Activated naive CD4-positive, alpha-beta T cell treated with anti-CD3 and anti-CD28 coated beads for 36 hours (primary cell): Measurements from ENCODE around the gene HLA-DQB2. TPM values are rescaled to one million over a fixed set of nuclear protein-coding genes. Genes with fewer than 3 reads are reported as not detected.
"Not testable (repeated sequence)": the region's sequence is repeated elsewhere in the genome, so short reads cannot be mapped to it uniquely, and the experiment has no call there.

Experiments
- CTCF ChIA-PET: fragments of 350-600 bp; sonication (Branson Sonifier 250); formaldehyde crosslinking; loops from one replicate; lab custom pipeline; 2021; ENCODE audit warnings: antibody characterized with exemption; lab: Charles Lee
- DNase-seq: peaks from one replicate; pipeline ENCODE4 v3.0.0-alpha.2; 2020
- H3K27ac Mint-ChIP-seq: one replicate; pipeline ENCODE4 v1.8.0; 2021; ENCODE audit warnings: mild to moderate bottlenecking, mixed read lengths
- H3K27me3 Mint-ChIP-seq: one replicate; pipeline ENCODE4 v1.8.0; 2021; ENCODE audit warnings: low read depth, mixed read lengths
- H3K36me3 Mint-ChIP-seq: one replicate; pipeline ENCODE4 v1.8.0; 2021; ENCODE audit warnings: low read depth, mixed read lengths
- H3K4me1 Mint-ChIP-seq: one replicate; pipeline ENCODE4 v1.8.0; 2021; ENCODE audit warnings: low read depth, mixed read lengths
- H3K4me3 Mint-ChIP-seq: one replicate; pipeline ENCODE4 v1.8.0; 2021; ENCODE audit warnings: mild to moderate bottlenecking, moderate library complexity, mixed read lengths
- H3K9me3 Mint-ChIP-seq: one replicate; pipeline ENCODE4 v1.8.0; 2021; ENCODE audit warnings: mixed read lengths
- intact Hi-C: fragments of 100-400 bp; cut with micrococcal nuclease; formaldehyde crosslinking; loops from one replicate; pipeline ENCODE4 v1.15.1; 2023
- total RNA-seq, 2 experiments: library from RNA; stranded (reverse); gene quantifications; one replicate each; pipeline ENCODE4 v1.2.3, GENCODE V29; 2021

The HLA-DQB2 gene
- total RNA-seq = not detected

GRCh38 chr6:32763421-32763820 lies at the start of gene HLA-DQB2:
Gene HLA-DQB2, minus strand, starts transcription at chr6:32763532. Its CDS starts 62 bp downstream, at chr6:32763470.
- Mint-ChIP-seq H3K4me3 (no peak within 1 kb of the TSS), H3K9me3 (no peaks in the 10 kb centered on the region), H3K36me3 (no peaks in the 10 kb centered on the region), H3K4me1 (no peaks in the 10 kb centered on the region), H3K27ac (no peak within 1 kb of the TSS), H3K27me3 (peaks cover 39% of the 10 kb centered on the region)
- intact Hi-C loops = no loop called here
- DNase-seq = no peak
- CTCF ChIA-PET = no interaction called here

GRCh38 chr6:32809171-32809570 lies 45.8 kb upstream of the HLA-DQB2 start:
- peaks cover 8% of the 10 kb centered on the region for H3K4me1 Mint-ChIP-seq

GRCh38 chr6:32807020-32807580 lies 43.8 kb upstream of the HLA-DQB2 start:
- Mint-ChIP-seq H3K4me1 (peaks cover 8% of the 10 kb centered on the region), H3K27ac (no peak overlapping the region), H3K4me3 (no peak overlapping the region), H3K9me3 (no peaks in the 10 kb centered on the region), H3K36me3 (no peaks in the 10 kb centered on the region), H3K27me3 (peaks cover 35% of the 10 kb centered on the region)
- intact Hi-C loops = no loop called here
- DNase-seq = no peak
- CTCF ChIA-PET = no interaction called here

More at GRCh38 chr6:32809171-32809570, 45.8 kb upstream of the HLA-DQB2 start:
- Mint-ChIP-seq H3K27me3 (peaks cover 21% of the 10 kb centered on the region), H3K9me3 (no peaks in the 10 kb centered on the region), H3K36me3 (peaks cover 1% of the 10 kb centered on the region), H3K4me3 (no peak overlapping the region), H3K27ac (no peak overlapping the region)
- no peak for DNase-seq
- intact Hi-C loops = no loop called here
- CTCF ChIA-PET = interaction anchor here (0.8 to 1.2 kb wide), 2 partner anchors 16 to 23 kb away, joined by 4 to 7 read pairs; no protein-coding TSS in a partner anchor

- CTCF ChIA-PET = interaction anchor here (1.2 kb wide), 1 partner anchor 62 kb away, joined by 4 read pairs; no protein-coding TSS in a partner anchor
- intact Hi-C loops, DNase-seq, H3K9me3 Mint-ChIP-seq, H3K27ac Mint-ChIP-seq, H3K4me3 Mint-ChIP-seq, H3K4me1 Mint-ChIP-seq, H3K36me3 Mint-ChIP-seq: not testable (repeated sequence)
- H3K27me3 Mint-ChIP-seq = peaks cover 37% of the 10 kb centered on the region
Observed at GRCh38 chr6:32805404-32805803, 42.1 kb upstream of the HLA-DQB2 start.

GRCh38 chr6:32803416-32803815 lies 40.1 kb upstream of the HLA-DQB2 start:
- H3K27ac Mint-ChIP-seq = no peak overlapping the region
- H3K9me3 Mint-ChIP-seq = peaks cover 5% of the 10 kb centered on the region
- H3K4me3 Mint-ChIP-seq = no peak overlapping the region
- intact Hi-C loops = no loop called here
- H3K4me1 Mint-ChIP-seq = peaks cover 8% of the 10 kb centered on the region
- H3K36me3 Mint-ChIP-seq = no peaks in the 10 kb centered on the region
- no peak for DNase-seq
- H3K27me3 Mint-ChIP-seq = peaks cover 42% of the 10 kb centered on the region
- CTCF ChIA-PET = interaction anchor here (0.9 to 1.6 kb wide), 2 partner anchors 16 to 35 kb away, joined by 3 read pairs; partner anchors contain the start of gene TAP2

GRCh38 chr6:32799740-32800139 lies 36.4 kb upstream of the HLA-DQB2 start:
- Mint-ChIP-seq H3K4me1 (peaks cover 10% of the 10 kb centered on the region), H3K9me3 (peaks cover 6% of the 10 kb centered on the region), H3K4me3 (no peak overlapping the region), H3K27ac (no peak overlapping the region), H3K36me3 (no peaks in the 10 kb centered on the region), H3K27me3 (peaks cover 34% of the 10 kb centered on the region)
- CTCF ChIA-PET = interaction anchor here (0.9 to 2.4 kb wide), 6 partner anchors 12 to 385 kb away, joined by 3 to 11 read pairs (median 6); partner anchors contain the start of gene TAP2
- DNase-seq = no peak
- intact Hi-C loops = loop anchor here (5.0 to 10.0 kb wide), 2 partner anchors 367 to 555 kb away; no protein-coding TSS in a partner anchor

- Mint-ChIP-seq H3K27me3 (peaks cover 30% of the 10 kb centered on the region), H3K9me3 (peaks cover 6% of the 10 kb centered on the region), H3K36me3 (no peaks in the 10 kb centered on the region), H3K4me3 (no peak overlapping the region), H3K4me1 (peaks cover 16% of the 10 kb centered on the region), H3K27ac (no peak overlapping the region)
- intact Hi-C loops = loop anchor here (5.0 to 10.0 kb wide), 2 partner anchors 367 to 554 kb away; no protein-coding TSS in a partner anchor
- CTCF ChIA-PET = interaction anchor here (0.9 to 2.4 kb wide), 7 partner anchors 11 to 385 kb away, joined by 3 to 11 read pairs (median 6); partner anchors contain the start of gene TAP2
- DNase-seq = no peak
Observed at GRCh38 chr6:32799168-32799567, 35.8 kb upstream of the HLA-DQB2 start.

GRCh38 chr6:32796848-32797776 lies 33.8 kb upstream of the HLA-DQB2 start:
- H3K4me1 Mint-ChIP-seq = peaks cover 22% of the 10 kb centered on the region
- CTCF ChIA-PET = interaction anchor here (1.0 to 2.4 kb wide), 5 partner anchors 10 to 383 kb away, joined by 4 to 11 read pairs (median 9); no protein-coding TSS in a partner anchor
- peaks cover 6% of the 10 kb centered on the region for H3K9me3 Mint-ChIP-seq
- peaks cover 20% of the 10 kb centered on the region for H3K27me3 Mint-ChIP-seq
- intact Hi-C loops = loop anchor here (1.0 to 10.0 kb wide), 5 partner anchors 72 to 552 kb away; no protein-coding TSS in a partner anchor
- no peak overlapping the region for H3K27ac Mint-ChIP-seq
- peak overlapping the region; percentile 47 for H3K4me3 Mint-ChIP-seq
- no peaks in the 10 kb centered on the region for H3K36me3 Mint-ChIP-seq
- peak; percentile 91 for DNase-seq

- no peaks in the 10 kb centered on the region for H3K36me3 Mint-ChIP-seq
- peaks cover 18% of the 10 kb centered on the region for H3K27me3 Mint-ChIP-seq
- H3K27ac Mint-ChIP-seq = no peak overlapping the region
- H3K4me1 Mint-ChIP-seq = peaks cover 22% of the 10 kb centered on the region
- peaks cover 6% of the 10 kb centered on the region for H3K9me3 Mint-ChIP-seq
- H3K4me3 Mint-ChIP-seq = no peak overlapping the region
- no peak for DNase-seq
- CTCF ChIA-PET = interaction anchor here (0.6 to 3.1 kb wide), 7 partner anchors 8 to 549 kb away, joined by 3 to 15 read pairs (median 6); partner anchors contain the start of gene HLA-DMA
- intact Hi-C loops = loop anchor here (10.0 kb wide), 1 partner anchor 550 kb away; no protein-coding TSS in a partner anchor
Observed at GRCh38 chr6:32794510-32794909, 31.2 kb upstream of the HLA-DQB2 start.

- H3K27ac Mint-ChIP-seq = no peak overlapping the region
- peaks cover 22% of the 10 kb centered on the region for H3K4me1 Mint-ChIP-seq
- H3K4me3 Mint-ChIP-seq = no peak overlapping the region
- CTCF ChIA-PET = interaction anchor here (0.8 to 3.1 kb wide), 8 partner anchors 7 to 379 kb away, joined by 3 to 15 read pairs (median 4); no protein-coding TSS in a partner anchor
- intact Hi-C loops = loop anchor here (10.0 kb wide), 1 partner anchor 548 kb away; no protein-coding TSS in a partner anchor
- H3K36me3 Mint-ChIP-seq = no peaks in the 10 kb centered on the region
- H3K27me3 Mint-ChIP-seq = peaks cover 13% of the 10 kb centered on the region
- H3K9me3 Mint-ChIP-seq = no peaks in the 10 kb centered on the region
- DNase-seq = no peak
Observed at GRCh38 chr6:32792901-32793435, 29.6 kb upstream of the HLA-DQB2 start.

GRCh38 chr6:32790306-32790705 lies 27.0 kb upstream of the HLA-DQB2 start:
- intact Hi-C loops = loop anchor here (10.0 kb wide), 1 partner anchor 546 kb away; no protein-coding TSS in a partner anchor
- no peaks in the 10 kb centered on the region for H3K36me3 Mint-ChIP-seq
- H3K27ac Mint-ChIP-seq = no peak overlapping the region
- H3K4me3 Mint-ChIP-seq = no peak overlapping the region
- CTCF ChIA-PET = interaction anchor here (0.8 kb wide), 1 partner anchor 226 kb away, joined by 4 read pairs; no protein-coding TSS in a partner anchor
- H3K9me3 Mint-ChIP-seq = no peaks in the 10 kb centered on the region
- peaks cover 18% of the 10 kb centered on the region for H3K27me3 Mint-ChIP-seq
- H3K4me1 Mint-ChIP-seq = peaks cover 15% of the 10 kb centered on the region
- no peak for DNase-seq
